ENCODE results near the gene PDCD4. TPM values are rescaled to one million over a fixed set of nuclear protein-coding genes. Genes with fewer than 3 reads are reported as not detected.
A peak's percentile ranks its signal among the peaks of the same experiment; 100 is the strongest.

Gene PDCD4
- total and polyA plus RNA-seq, 2 of the 13 experiments (the other 11 are each of a cell fraction or from before 2014, with no cell fraction given): 22.8 to 56.2 TPM

DNA sequence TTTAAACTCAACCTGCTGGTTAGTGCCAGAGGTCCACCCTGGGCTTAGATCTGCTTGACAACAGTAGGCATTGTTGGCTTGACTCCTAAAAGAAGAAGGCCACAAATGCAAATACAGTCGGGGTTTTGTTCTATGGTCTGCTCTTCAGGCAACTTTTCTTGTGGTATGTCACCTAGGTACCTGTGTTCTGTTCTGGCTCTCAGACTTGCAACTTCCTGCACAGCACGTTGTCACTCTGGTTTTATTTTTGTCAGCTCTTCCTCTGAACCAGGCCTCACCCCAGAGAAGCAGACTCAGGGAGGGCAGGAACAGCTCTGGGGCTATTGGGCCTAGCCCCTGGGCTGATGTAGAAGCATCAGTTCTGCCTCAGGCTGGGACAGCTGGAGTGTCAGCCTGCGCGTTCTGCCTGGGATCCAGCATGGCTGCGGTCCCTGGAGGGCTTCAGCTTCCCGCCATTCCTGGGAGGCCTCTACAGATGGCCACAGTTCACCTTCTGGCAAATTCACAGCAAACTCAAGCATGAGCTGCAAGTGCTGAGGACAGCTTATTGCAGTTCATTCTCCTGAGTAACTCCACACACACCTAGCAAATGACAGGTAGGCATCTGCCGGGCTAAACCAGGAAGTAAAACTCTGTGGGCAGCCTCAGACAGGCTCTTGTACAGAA, 11.0 kb upstream of the PDCD4 start (continued):
- TF ChIP-seq PHF8 (CRISPR knock-in tag; IDR thresholded peaks at IDR 0.05): peak; percentile 27; the same call in 1 of the 2 replicates
- TF ChIP-seq, protein P1, sequence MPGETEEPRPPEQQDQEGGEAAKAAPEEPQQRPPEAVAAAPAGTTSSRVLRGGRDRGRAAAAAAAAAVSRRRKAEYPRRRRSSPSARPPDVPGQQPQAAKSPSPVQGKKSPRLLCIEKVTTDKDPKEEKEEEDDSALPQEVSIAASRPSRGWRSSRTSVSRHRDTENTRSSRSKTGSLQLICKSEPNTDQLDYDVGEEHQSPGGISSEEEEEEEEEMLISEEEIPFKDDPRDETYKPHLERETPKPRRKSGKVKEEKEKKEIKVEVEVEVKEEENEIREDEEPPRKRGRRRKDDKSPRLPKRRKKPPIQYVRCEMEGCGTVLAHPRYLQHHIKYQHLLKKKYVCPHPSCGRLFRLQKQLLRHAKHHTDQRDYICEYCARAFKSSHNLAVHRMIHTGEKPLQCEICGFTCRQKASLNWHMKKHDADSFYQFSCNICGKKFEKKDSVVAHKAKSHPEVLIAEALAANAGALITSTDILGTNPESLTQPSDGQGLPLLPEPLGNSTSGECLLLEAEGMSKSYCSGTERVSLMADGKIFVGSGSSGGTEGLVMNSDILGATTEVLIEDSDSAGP (CRISPR knock-in tag; IDR thresholded peaks at IDR 0.05; ENCODE audit: borderline replicate concordance): peak; percentile 27; the same call in 1 of the 2 replicates
- TF ChIP-seq DMAP1 (CRISPR knock-in tag; IDR thresholded peaks at IDR 0.05): no peak
- TF ChIP-seq, protein P2, sequence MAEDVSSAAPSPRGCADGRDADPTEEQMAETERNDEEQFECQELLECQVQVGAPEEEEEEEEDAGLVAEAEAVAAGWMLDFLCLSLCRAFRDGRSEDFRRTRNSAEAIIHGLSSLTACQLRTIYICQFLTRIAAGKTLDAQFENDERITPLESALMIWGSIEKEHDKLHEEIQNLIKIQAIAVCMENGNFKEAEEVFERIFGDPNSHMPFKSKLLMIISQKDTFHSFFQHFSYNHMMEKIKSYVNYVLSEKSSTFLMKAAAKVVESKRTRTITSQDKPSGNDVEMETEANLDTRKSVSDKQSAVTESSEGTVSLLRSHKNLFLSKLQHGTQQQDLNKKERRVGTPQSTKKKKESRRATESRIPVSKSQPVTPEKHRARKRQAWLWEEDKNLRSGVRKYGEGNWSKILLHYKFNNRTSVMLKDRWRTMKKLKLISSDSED (CRISPR knock-in tag; IDR thresholded peaks at IDR 0.05): no peak
- no peak for TF ChIP-seq RFXANK (CRISPR knock-in tag; IDR thresholded peaks at IDR 0.05)
- TF ChIP-seq RXRA (CRISPR knock-in tag; IDR thresholded peaks at IDR 0.05): no peak
- TF ChIP-seq DNMT3B (CRISPR knock-in tag; conservative IDR thresholded peaks at IDR 0.05): no peak
- no peak for TF ChIP-seq SATB2 (CRISPR knock-in tag; IDR thresholded peaks at IDR 0.05)
- no peak for TF ChIP-seq NR2F2 (IDR thresholded peaks at IDR 0.05; ENCODE audit: borderline replicate concordance, low read depth)
- no peak for TF ChIP-seq POLR2G (IDR thresholded peaks at IDR 0.05; ENCODE audit: low read depth, low read length)
- TF ChIP-seq SMAD9 (CRISPR knock-in tag; IDR thresholded peaks at IDR 0.05): 0 out of 2 replicates have a peak, but pooled peaks have one; percentile 15
- no peak for TF ChIP-seq KMT2A (CRISPR knock-in tag; IDR thresholded peaks at IDR 0.05)
- TF ChIP-seq ETV5 (CRISPR knock-in tag; IDR thresholded peaks at IDR 0.05; ENCODE audit: borderline replicate concordance): no peak
- TF ChIP-seq, protein P3, sequence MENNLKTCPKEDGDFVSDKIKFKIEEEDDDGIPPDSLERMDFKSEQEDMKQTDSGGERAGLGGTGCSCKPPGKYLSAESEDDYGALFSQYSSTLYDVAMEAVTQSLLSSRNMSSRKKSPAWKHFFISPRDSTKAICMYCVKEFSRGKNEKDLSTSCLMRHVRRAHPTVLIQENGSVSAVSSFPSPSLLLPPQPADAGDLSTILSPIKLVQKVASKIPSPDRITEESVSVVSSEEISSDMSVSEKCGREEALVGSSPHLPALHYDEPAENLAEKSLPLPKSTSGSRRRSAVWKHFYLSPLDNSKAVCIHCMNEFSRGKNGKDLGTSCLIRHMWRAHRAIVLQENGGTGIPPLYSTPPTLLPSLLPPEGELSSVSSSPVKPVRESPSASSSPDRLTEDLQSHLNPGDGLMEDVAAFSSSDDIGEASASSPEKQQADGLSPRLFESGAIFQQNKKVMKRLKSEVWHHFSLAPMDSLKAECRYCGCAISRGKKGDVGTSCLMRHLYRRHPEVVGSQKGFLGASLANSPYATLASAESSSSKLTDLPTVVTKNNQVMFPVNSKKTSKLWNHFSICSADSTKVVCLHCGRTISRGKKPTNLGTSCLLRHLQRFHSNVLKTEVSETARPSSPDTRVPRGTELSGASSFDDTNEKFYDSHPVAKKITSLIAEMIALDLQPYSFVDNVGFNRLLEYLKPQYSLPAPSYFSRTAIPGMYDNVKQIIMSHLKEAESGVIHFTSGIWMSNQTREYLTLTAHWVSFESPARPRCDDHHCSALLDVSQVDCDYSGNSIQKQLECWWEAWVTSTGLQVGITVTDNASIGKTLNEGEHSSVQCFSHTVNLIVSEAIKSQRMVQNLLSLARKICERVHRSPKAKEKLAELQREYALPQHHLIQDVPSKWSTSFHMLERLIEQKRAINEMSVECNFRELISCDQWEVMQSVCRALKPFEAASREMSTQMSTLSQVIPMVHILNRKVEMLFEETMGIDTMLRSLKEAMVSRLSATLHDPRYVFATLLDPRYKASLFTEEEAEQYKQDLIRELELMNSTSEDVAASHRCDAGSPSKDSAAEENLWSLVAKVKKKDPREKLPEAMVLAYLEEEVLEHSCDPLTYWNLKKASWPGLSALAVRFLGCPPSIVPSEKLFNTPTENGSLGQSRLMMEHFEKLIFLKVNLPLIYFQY (CRISPR knock-in tag; IDR thresholded peaks at IDR 0.05; ENCODE audit: borderline replicate concordance): no peak
- TF ChIP-seq, protein P4, sequence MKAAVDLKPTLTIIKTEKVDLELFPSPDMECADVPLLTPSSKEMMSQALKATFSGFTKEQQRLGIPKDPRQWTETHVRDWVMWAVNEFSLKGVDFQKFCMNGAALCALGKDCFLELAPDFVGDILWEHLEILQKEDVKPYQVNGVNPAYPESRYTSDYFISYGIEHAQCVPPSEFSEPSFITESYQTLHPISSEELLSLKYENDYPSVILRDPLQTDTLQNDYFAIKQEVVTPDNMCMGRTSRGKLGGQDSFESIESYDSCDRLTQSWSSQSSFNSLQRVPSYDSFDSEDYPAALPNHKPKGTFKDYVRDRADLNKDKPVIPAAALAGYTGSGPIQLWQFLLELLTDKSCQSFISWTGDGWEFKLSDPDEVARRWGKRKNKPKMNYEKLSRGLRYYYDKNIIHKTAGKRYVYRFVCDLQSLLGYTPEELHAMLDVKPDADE (CRISPR knock-in tag; IDR thresholded peaks at IDR 0.05): no peak
- TF ChIP-seq, protein P5, sequence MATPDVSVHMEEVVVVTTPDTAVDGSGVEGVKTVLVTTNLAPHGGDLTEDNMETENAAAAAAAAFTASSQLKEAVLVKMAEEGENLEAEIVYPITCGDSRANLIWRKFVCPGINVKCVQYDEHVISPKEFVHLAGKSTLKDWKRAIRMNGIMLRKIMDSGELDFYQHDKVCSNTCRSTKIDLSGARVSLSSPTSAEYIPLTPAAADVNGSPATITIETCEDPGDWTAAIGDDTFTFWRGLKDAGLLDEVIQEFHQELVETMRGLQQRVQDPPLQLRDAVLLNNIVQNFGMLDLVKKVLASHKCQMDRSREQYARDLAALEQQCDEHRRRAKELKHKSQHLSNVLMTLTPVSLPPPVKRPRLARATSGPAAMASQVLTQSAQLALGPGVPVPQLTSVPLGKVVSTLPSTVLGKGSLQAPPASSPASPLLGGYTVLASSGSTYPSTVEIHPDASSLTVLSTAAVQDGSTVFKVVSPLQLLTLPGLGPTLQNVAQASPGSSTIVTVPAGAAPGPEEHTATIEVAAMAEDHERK (CRISPR knock-in tag; IDR thresholded peaks at IDR 0.05; ENCODE audit: low read depth): no peak
- peak; percentile 45; the same call in 1 of the 2 replicates for TF ChIP-seq KDM5B (CRISPR knock-in tag; IDR thresholded peaks at IDR 0.05; ENCODE audit: borderline replicate concordance)
- TF ChIP-seq ZNF33B (CRISPR knock-in tag; IDR thresholded peaks at IDR 0.05): no peak
- no peak for TF ChIP-seq MLLT10 (CRISPR knock-in tag; IDR thresholded peaks at IDR 0.05)
- TF ChIP-seq ZNF724P (CRISPR knock-in tag; IDR thresholded peaks at IDR 0.05; ENCODE audit: borderline replicate concordance): no peak
